SK-N-SH treated with all-trans-retinoic acid at 6 μM for 48 hours (cell line): ENCODE results near the gene BMP6.

Experiments
- ATAC-seq: fragments of 200-7000 bp; cut with Tn5 transposase; 3 replicates; pipeline ENCODE4 v1.9.1; 2020; ENCODE audit warnings: mild to moderate bottlenecking, moderate library complexity
- ARNTL ChIP-seq: fragments of 450-650 bp; formaldehyde crosslinking; IDR thresholded peaks from 2 replicates; pipeline ENCODE4 v1.5.0; 2020; ENCODE audit warnings: low read depth, mild to moderate bottlenecking, moderate library complexity, borderline replicate concordance
- BACH2 ChIP-seq: fragments of 250-450 bp; sonication (Bioruptor Pico); IDR thresholded peaks from 2 replicates; pipeline ENCODE4 v1.9.0; 2021; ENCODE audit warnings: mild to moderate bottlenecking, borderline replicate concordance
- CREB5 ChIP-seq: fragments of 250-450 bp; sonication (Bioruptor Pico); IDR thresholded peaks from 2 replicates; pipeline ENCODE4 v1.5.1; 2020; ENCODE audit warnings: low read depth, mild to moderate bottlenecking, moderate library complexity
- CSDC2 ChIP-seq: fragments of 250-450 bp; sonication (Bioruptor Pico); IDR thresholded peaks from 2 replicates; pipeline ENCODE4 v1.5.0; 2020; ENCODE audit warnings: mild to moderate bottlenecking, moderate library complexity
- ESRRG ChIP-seq: fragments of 250-450 bp; sonication (Bioruptor Pico); IDR thresholded peaks from 2 replicates; pipeline ENCODE4 v1.6.1; 2021; ENCODE audit warnings: mild to moderate bottlenecking
- GLIS3 ChIP-seq: fragments of 250-450 bp; sonication (Bioruptor Pico); IDR thresholded peaks from 2 replicates; pipeline ENCODE4 v1.5.0; 2020; ENCODE audit warnings: mild to moderate bottlenecking, moderate library complexity
- ISL1 ChIP-seq: fragments of 250-450 bp; sonication (Bioruptor Pico); IDR thresholded peaks from 2 replicates; pipeline ENCODE4 v2.1.2; 2022; ENCODE audit warnings: mild to moderate bottlenecking, moderate library complexity
- OSR1 ChIP-seq: fragments of 250-450 bp; sonication (Bioruptor Pico); IDR thresholded peaks from 2 replicates; pipeline ENCODE4 v1.8.0; 2022; ENCODE audit warnings: moderate library complexity, mild to moderate bottlenecking, inconsistent platforms
- RARB ChIP-seq: fragments of 250-450 bp; sonication (Bioruptor Pico); IDR thresholded peaks from 2 replicates; pipeline ENCODE4 v1.8.0; 2021; ENCODE audit warnings: mild to moderate bottlenecking, moderate library complexity
- SNAI2 ChIP-seq: fragments of 250-450 bp; sonication (Bioruptor Pico); IDR thresholded peaks from 2 replicates; pipeline ENCODE4 v1.5.0; 2020; ENCODE audit warnings: mild to moderate bottlenecking, moderate library complexity
- TCF4 ChIP-seq: fragments of 250-450 bp; sonication (Bioruptor Pico); IDR thresholded peaks from 2 replicates; pipeline ENCODE4 v1.8.0; 2021; ENCODE audit warnings: mild to moderate bottlenecking, moderate library complexity, borderline replicate concordance
- ZC3H10 ChIP-seq: fragments of 250-450 bp; sonication (Bioruptor Pico); IDR thresholded peaks from 2 replicates; pipeline ENCODE4 v1.5.1; 2021; ENCODE audit warnings: mild to moderate bottlenecking, moderate library complexity
- ZFP3 ChIP-seq: fragments of 250-450 bp; sonication (Bioruptor Pico); IDR thresholded peaks from 2 replicates; pipeline ENCODE4 v1.5.0; 2020; ENCODE audit warnings: mild to moderate bottlenecking, moderate library complexity
- ZFP30 ChIP-seq: fragments of 450-650 bp; formaldehyde crosslinking; IDR thresholded peaks from 2 replicates; pipeline ENCODE4 v1.5.0; 2022; ENCODE audit warnings: mild to moderate bottlenecking, moderate library complexity
- ZNF565 ChIP-seq: fragments of 450-650 bp; formaldehyde crosslinking; conservative IDR thresholded peaks from 2 replicates; pipeline ENCODE4 v1.5.0; 2020; ENCODE audit warnings: low read depth, mild to moderate bottlenecking, moderate library complexity
- ZNF70 ChIP-seq: fragments of 450-650 bp; formaldehyde crosslinking; IDR thresholded peaks from 2 replicates; pipeline ENCODE4 v1.5.0; 2020; ENCODE audit warnings: mild to moderate bottlenecking, moderate library complexity
- TF ChIP-seq, protein P1 (sequence below): fragments of 250-450 bp; sonication (Bioruptor Pico); IDR thresholded peaks from 2 replicates; pipeline ENCODE4 v1.8.0; 2020; ENCODE audit warnings: mild to moderate bottlenecking, moderate library complexity, borderline replicate concordance
- TF ChIP-seq, protein P2 (sequence below): fragments of 250-450 bp; sonication (Bioruptor Pico); IDR thresholded peaks from 2 replicates; pipeline ENCODE4 v1.5.0; 2020; ENCODE audit warnings: mild to moderate bottlenecking, moderate library complexity
- TF ChIP-seq, protein P3 (sequence below): fragments of 250-450 bp; sonication (Bioruptor Pico); IDR thresholded peaks from 2 replicates; pipeline ENCODE4 v1.8.0; 2021; ENCODE audit warnings: low read depth, mild to moderate bottlenecking, moderate library complexity, borderline replicate concordance

Gene BMP6

DNA sequence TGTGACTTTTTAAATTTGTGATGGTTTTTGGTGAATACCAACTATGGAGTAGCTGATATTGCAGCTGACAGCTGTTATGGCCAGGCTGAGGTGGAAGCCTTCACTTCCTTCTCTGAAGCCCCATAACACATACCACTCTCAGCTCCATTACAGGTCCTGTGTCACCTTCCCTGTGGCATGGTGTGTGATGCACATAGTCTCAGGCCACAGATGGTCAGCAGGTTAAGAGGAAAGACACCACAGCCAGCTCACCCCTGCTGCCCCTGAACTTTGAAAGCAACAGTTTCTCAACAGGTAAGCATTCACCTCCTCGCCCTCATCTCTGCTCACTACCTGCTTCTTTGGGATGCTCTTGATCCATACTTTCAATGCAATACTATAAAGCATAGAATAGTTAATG lies 177.0 kb downstream of the BMP6 start (continued):
- TF ChIP-seq, protein P1, sequence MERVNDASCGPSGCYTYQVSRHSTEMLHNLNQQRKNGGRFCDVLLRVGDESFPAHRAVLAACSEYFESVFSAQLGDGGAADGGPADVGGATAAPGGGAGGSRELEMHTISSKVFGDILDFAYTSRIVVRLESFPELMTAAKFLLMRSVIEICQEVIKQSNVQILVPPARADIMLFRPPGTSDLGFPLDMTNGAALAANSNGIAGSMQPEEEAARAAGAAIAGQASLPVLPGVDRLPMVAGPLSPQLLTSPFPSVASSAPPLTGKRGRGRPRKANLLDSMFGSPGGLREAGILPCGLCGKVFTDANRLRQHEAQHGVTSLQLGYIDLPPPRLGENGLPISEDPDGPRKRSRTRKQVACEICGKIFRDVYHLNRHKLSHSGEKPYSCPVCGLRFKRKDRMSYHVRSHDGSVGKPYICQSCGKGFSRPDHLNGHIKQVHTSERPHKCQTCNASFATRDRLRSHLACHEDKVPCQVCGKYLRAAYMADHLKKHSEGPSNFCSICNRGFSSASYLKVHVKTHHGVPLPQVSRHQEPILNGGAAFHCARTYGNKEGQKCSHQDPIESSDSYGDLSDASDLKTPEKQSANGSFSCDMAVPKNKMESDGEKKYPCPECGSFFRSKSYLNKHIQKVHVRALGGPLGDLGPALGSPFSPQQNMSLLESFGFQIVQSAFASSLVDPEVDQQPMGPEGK: no peak
- TF ChIP-seq ZC3H10 (no peak), CREB5 (CRISPR knock-in tag) (no peak), ZNF70 (CRISPR knock-in tag) (no peak)
- TF ChIP-seq, all 23 proteins: peak for 0

DNA sequence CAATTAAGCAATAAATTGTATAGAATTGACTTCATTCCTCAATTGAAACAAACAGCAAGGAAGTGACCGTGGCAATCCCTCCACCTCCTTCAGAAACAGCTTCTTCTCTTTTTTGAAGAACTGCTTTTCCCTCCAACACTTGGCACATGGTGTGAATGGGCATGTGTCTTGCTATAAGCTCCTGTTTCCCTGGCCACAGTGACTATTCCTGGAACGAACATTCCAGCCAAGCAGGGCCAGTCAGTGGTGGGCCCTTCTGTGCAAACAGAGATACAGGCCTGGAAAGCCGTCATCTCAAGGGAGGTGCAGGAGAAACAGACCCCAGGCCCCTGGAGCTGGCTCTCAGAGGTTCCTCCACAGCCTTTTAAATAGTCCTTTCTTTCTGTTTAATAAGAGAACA lies 177.8 kb downstream of the BMP6 start:
- ATAC-seq: no peak
- TF ChIP-seq ESRRG: no peak
- no peak for TF ChIP-seq TCF4 (CRISPR knock-in tag)
- TF ChIP-seq, protein P2, sequence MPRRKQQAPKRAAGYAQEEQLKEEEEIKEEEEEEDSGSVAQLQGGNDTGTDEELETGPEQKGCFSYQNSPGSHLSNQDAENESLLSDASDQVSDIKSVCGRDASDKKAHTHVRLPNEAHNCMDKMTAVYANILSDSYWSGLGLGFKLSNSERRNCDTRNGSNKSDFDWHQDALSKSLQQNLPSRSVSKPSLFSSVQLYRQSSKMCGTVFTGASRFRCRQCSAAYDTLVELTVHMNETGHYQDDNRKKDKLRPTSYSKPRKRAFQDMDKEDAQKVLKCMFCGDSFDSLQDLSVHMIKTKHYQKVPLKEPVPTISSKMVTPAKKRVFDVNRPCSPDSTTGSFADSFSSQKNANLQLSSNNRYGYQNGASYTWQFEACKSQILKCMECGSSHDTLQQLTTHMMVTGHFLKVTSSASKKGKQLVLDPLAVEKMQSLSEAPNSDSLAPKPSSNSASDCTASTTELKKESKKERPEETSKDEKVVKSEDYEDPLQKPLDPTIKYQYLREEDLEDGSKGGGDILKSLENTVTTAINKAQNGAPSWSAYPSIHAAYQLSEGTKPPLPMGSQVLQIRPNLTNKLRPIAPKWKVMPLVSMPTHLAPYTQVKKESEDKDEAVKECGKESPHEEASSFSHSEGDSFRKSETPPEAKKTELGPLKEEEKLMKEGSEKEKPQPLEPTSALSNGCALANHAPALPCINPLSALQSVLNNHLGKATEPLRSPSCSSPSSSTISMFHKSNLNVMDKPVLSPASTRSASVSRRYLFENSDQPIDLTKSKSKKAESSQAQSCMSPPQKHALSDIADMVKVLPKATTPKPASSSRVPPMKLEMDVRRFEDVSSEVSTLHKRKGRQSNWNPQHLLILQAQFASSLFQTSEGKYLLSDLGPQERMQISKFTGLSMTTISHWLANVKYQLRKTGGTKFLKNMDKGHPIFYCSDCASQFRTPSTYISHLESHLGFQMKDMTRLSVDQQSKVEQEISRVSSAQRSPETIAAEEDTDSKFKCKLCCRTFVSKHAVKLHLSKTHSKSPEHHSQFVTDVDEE (CRISPR knock-in tag): no peak

DNA sequence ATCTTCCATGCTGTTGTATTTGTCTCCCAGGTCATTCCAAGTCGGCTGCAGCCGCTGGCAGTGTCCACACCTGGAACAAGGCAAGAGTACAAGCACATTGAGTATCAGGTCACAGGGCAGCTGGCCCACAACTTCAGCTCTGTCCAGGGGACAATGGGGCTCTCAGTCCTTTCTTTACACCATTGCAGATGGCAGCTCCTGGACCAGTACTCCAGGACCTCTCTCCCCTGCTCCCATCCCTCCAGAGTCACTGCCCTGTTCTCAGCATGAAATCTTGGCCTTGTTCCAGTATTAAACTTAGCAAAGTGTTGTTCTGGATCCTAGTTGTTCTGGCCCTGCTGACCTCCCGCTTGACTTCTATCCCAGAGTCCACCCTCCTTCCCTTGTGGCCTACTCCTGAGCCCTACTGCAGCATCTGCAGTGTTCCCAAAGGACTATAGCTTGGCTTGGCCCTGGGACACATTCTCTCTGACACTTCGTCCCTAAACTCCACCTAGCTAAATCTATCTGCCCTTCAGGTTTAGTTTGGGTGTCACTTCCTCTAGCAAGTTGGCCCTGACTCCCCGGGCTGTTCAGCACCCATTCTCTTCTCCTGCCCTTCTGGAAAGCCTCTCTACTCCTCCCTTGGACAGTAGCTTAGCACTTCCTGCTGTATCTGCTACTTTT lies 178.9 kb downstream of the BMP6 start:
- ATAC-seq: no peak
- TF ChIP-seq ARNTL (no peak), OSR1 (no peak), SNAI2 (CRISPR knock-in tag) (no peak)

GRCh38 chr6:7905416-7905815 lies 179.5 kb downstream of the BMP6 start:
- TF ChIP-seq ZNF70 (CRISPR knock-in tag): no peak
- TF ChIP-seq ZFP3 (CRISPR knock-in tag): no peak
- TF ChIP-seq, all 23 proteins: peak for 0
- ATAC-seq: no peak

GRCh38 chr6:7906741-7907140 lies 180.8 kb downstream of the BMP6 start:
- no peak for ATAC-seq
- TF ChIP-seq OSR1: no peak
- TF ChIP-seq, protein P2 (CRISPR knock-in tag): no peak
- TF ChIP-seq, protein P3, sequence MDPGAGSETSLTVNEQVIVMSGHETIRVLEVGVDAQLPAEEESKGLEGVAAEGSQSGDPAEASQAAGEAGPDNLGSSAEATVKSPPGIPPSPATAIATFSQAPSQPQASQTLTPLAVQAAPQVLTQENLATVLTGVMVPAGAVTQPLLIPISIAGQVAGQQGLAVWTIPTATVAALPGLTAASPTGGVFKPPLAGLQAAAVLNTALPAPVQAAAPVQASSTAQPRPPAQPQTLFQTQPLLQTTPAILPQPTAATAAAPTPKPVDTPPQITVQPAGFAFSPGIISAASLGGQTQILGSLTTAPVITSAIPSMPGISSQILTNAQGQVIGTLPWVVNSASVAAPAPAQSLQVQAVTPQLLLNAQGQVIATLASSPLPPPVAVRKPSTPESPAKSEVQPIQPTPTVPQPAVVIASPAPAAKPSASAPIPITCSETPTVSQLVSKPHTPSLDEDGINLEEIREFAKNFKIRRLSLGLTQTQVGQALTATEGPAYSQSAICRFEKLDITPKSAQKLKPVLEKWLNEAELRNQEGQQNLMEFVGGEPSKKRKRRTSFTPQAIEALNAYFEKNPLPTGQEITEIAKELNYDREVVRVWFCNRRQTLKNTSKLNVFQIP (CRISPR knock-in tag): no peak

- no peak for ATAC-seq
- TF ChIP-seq CSDC2 (CRISPR knock-in tag): no peak
- TF ChIP-seq OSR1: no peak
- TF ChIP-seq ZC3H10: no peak
- no peak for TF ChIP-seq ISL1 (CRISPR knock-in tag)
- TF ChIP-seq ZFP30 (CRISPR knock-in tag): no peak
- no peak for TF ChIP-seq ZFP3 (CRISPR knock-in tag)
- no peak for TF ChIP-seq RARB (CRISPR knock-in tag)
- TF ChIP-seq CREB5 (CRISPR knock-in tag): no peak
- TF ChIP-seq ESRRG: no peak
- no peak for TF ChIP-seq ARNTL
- TF ChIP-seq TCF4 (CRISPR knock-in tag): no peak
- TF ChIP-seq ZNF70 (CRISPR knock-in tag): no peak
- TF ChIP-seq ZNF565 (CRISPR knock-in tag): no peak
- TF ChIP-seq BACH2 (CRISPR knock-in tag): no peak
- TF ChIP-seq GLIS3: no peak
These were observed 181.3 kb downstream of the BMP6 start for GRCh38 chr6:7907159-7907558.
